Esophagus squamous epithelium (tissue), 5 donors: Measurements from ENCODE around the gene FAM163A. TPM values are rescaled to one million over a fixed set of nuclear protein-coding genes. Genes with fewer than 3 reads are reported as not detected.

Source experiments
- DNase-seq: peaks from one replicate; lab custom pipeline; 2025; lab: John Stamatoyannopoulos, UW
- H3K27ac ChIP-seq, 4 donors: fragments of 200-600 bp; sonication (generic); one replicate each; pipeline ENCODE4 v1.5.1; 2016 to 2019; ENCODE audit warnings: mild to moderate bottlenecking in 1 of 4
- H3K27me3 ChIP-seq, 4 donors: fragments of 200-600 bp; sonication (generic); 1 replicate in 3 of 4; 2 replicates in 1 of 4; pipeline versions ENCODE4 v1.5.1 to v1.6.0; 2017 to 2021; ENCODE audit warnings: antibody characterized with exemption in 1 of 4
- H3K36me3 ChIP-seq, 3 donors: fragments of 200-600 bp; sonication (generic); one replicate each; pipeline ENCODE4 v1.5.1; 2016 to 2019
- H3K4me1 ChIP-seq, 3 donors: fragments of 200-600 bp; sonication (generic); one replicate each; pipeline ENCODE4 v1.5.1; 2017 to 2019
- H3K4me3 ChIP-seq, 4 donors: fragments of 200-600 bp; sonication (generic); 1 replicate in 3 of 4; 2 replicates in 1 of 4; pipeline ENCODE4 v1.5.1; 2016 to 2019; ENCODE audit warnings: mild to moderate bottlenecking in 2 of 4, moderate library complexity in 1 of 4
- H3K9me3 ChIP-seq, 3 donors: fragments of 200-600 bp; sonication (generic); one replicate each; pipeline ENCODE4 v1.5.1; 2016 to 2019
- CTCF ChIP-seq, 6 experiments: fragments of 450-650 bp in 4 of 6; fragments of 200-600 bp in 2 of 6; sonication (generic) in 2 of 6; IDR thresholded peaks; one replicate each; pipeline ENCODE4 v1.5.1; 2016 to 2019; ENCODE audit warnings: antibody characterized with exemption in 6 of 6, mild to moderate bottlenecking in 4 of 6, moderate library complexity in 4 of 6
- POLR2A ChIP-seq, 4 donors: fragments of 450-650 bp; IDR thresholded peaks; one replicate each; pipeline ENCODE4 v1.6.1; 2017; ENCODE audit warnings: antibody characterized with exemption in 4 of 4, mild to moderate bottlenecking in 4 of 4, moderate library complexity in 3 of 4
- WGBS, 2 donors: methylation state at CpG; one replicate each; pipeline ENCODE4 v1.1.5; 2018; 5-methylcytosine and 5-hydroxymethylcytosine counted together
- intact Hi-C: fragments of 100-400 bp; cut with DNase I; formaldehyde crosslinking; loops from one replicate; pipeline ENCODE4 v1.15.0; 2022
- total RNA-seq, 4 donors: library from RNA; depleted of rRNA; stranded (reverse); fragments of >200 nt; gene quantifications; one replicate each; pipeline ENCODE4 v1.1.0, GENCODE V29; 2016
- donor health status: DM: yes; HTN: yes; CAD: no.

The FAM163A gene
- total RNA-seq, 4 donors from 2014 or later: not detected

GRCh38 chr1:179773264-179773663 lies 30.2 kb downstream of the FAM163A start:
- Histone ChIP-seq H3K9me3 (no peaks in the 10 kb centered on the region), H3K4me1 (no peaks in the 10 kb centered on the region), H3K27ac (no peak overlapping the region), H3K27me3 (no peaks in the 10 kb centered on the region), H3K36me3 (no peaks in the 10 kb centered on the region), H3K4me3 (no peak overlapping the region)
- WGBS, 2 donors: 93 to 94% methylated on average over 4 of the region's 4 CpGs
- TF ChIP-seq POLR2A (IDR thresholded peaks at IDR 0.05) (no peak), CTCF (IDR thresholded peaks at IDR 0.05) (no peak)
- DNase-seq: no peak
- intact Hi-C loops: no loop called here

- intact Hi-C loops: no loop called here
- no peaks in the 10 kb centered on the region for H3K9me3 ChIP-seq
- no peak overlapping the region for H3K27ac ChIP-seq
- H3K4me1 ChIP-seq: no peaks in the 10 kb centered on the region
- no peak for DNase-seq
- no peaks in the 10 kb centered on the region for H3K27me3 ChIP-seq
- no peak overlapping the region for H3K4me3 ChIP-seq
- WGBS, 2 donors: 83% methylated on average over 1 of the region's 2 CpGs; no CpG with 5 or more reads in 1 of the 2 donors
- no peaks in the 10 kb centered on the region for H3K36me3 ChIP-seq
- TF ChIP-seq CTCF (IDR thresholded peaks at IDR 0.05): no peak
- no peak for TF ChIP-seq POLR2A (IDR thresholded peaks at IDR 0.05)
These were observed 30.9 kb downstream of the FAM163A start for GRCh38 chr1:179774000-179774399.

GRCh38 chr1:179774566-179774965 lies 31.5 kb downstream of the FAM163A start:
- H3K27me3 ChIP-seq: no peaks in the 10 kb centered on the region
- H3K27ac ChIP-seq: no peak overlapping the region
- intact Hi-C loops: no loop called here
- no peak overlapping the region for H3K4me3 ChIP-seq
- no peaks in the 10 kb centered on the region for H3K9me3 ChIP-seq
- 83 to 100% methylated on average over 2 to 7 of the region's 8 CpGs for WGBS, 2 donors
- no peak for DNase-seq
- no peaks in the 10 kb centered on the region for H3K36me3 ChIP-seq
- H3K4me1 ChIP-seq: no peaks in the 10 kb centered on the region
- TF ChIP-seq POLR2A (IDR thresholded peaks at IDR 0.05) (no peak), CTCF (IDR thresholded peaks at IDR 0.05) (no peak)

DNA sequence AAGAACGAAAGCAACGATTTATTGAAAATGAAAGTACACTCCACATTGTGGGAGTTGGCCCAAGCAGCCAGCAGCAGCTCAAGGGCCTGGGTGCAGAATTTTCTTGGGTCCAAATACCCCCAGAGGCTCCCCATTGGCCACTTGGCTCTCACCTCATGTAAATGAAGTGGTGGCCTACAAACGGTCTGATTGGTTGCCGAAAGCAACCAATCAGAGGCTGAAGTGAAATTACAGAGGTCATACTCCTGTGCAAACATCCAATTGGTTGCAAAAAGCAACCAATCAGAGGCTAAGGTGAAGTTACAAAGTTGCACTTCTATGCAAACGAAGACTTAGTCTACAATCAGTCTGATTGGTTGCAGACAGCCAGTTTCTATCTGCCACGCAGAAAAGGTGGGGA lies 31.9 kb downstream of the FAM163A start:
- intact Hi-C loops: no loop called here
- Histone ChIP-seq H3K4me1 (no peaks in the 10 kb centered on the region), H3K27ac (no peak overlapping the region), H3K4me3 (no peak overlapping the region), H3K9me3 (no peaks in the 10 kb centered on the region), H3K36me3 (no peaks in the 10 kb centered on the region), H3K27me3 (no peaks in the 10 kb centered on the region)
- DNase-seq: no peak
- 74 to 90% methylated on average over 4 to 6 of the region's 6 CpGs for WGBS, 2 donors
- TF ChIP-seq CTCF (IDR thresholded peaks at IDR 0.05): no peak
- no peak for TF ChIP-seq POLR2A (IDR thresholded peaks at IDR 0.05)

- Histone ChIP-seq H3K4me1 (no peaks in the 10 kb centered on the region), H3K27ac (no peak overlapping the region), H3K4me3 (no peak overlapping the region), H3K27me3 (no peaks in the 10 kb centered on the region), H3K9me3 (no peaks in the 10 kb centered on the region), H3K36me3 (no peaks in the 10 kb centered on the region)
- WGBS, 2 donors: 34 to 57% methylated on average over 2 of the region's 2 CpGs
- no peak for DNase-seq
- TF ChIP-seq POLR2A (IDR thresholded peaks at IDR 0.05): no peak
- TF ChIP-seq CTCF (IDR thresholded peaks at IDR 0.05): no peak
- intact Hi-C loops: no loop called here
These were observed 33.7 kb downstream of the FAM163A start for GRCh38 chr1:179776831-179777230.
